ENCODE data around the gene PTPRZ1.

The PTPRZ1 gene

DNA sequence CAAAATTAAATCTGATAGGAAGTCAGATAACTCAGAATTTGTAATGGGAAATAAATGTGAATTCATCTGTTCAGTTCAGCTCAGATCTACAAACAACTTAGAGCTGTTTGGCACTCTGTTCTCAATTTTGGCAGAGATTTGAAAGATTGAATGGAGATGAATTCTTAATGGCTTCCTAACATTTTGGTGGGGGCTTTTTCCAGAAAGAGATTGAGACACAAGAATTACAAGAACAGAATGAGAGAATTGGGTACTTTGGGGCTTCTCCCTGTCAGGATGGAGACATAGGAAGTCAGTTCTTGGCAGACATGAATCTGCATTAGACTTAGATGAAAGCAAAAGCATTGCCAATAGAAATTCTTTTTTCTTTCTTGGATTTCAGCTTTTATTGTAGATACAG lies 39.0 kb upstream of the PTPRZ1 start:
- no peak for TF ChIP-seq RAD21 (IDR thresholded peaks at IDR 0.05; ENCODE audit: low read depth)
- TF ChIP-seq CEBPB (IDR thresholded peaks at IDR 0.05) = no peak
- no peak for TF ChIP-seq TCF12 (IDR thresholded peaks at IDR 0.05; ENCODE audit: low read depth)
- TF ChIP-seq, protein P1, sequence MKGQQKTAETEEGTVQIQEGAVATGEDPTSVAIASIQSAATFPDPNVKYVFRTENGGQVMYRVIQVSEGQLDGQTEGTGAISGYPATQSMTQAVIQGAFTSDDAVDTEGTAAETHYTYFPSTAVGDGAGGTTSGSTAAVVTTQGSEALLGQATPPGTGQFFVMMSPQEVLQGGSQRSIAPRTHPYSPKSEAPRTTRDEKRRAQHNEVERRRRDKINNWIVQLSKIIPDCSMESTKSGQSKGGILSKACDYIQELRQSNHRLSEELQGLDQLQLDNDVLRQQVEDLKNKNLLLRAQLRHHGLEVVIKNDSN (IDR thresholded peaks at IDR 0.05) = no peak
- TF ChIP-seq EP300 (IDR thresholded peaks at IDR 0.05; ENCODE audit: borderline replicate concordance) = no peak
- TF ChIP-seq CREB1 (IDR thresholded peaks at IDR 0.05; ENCODE audit: low read depth) = no peak
- TF ChIP-seq, protein P2, sequence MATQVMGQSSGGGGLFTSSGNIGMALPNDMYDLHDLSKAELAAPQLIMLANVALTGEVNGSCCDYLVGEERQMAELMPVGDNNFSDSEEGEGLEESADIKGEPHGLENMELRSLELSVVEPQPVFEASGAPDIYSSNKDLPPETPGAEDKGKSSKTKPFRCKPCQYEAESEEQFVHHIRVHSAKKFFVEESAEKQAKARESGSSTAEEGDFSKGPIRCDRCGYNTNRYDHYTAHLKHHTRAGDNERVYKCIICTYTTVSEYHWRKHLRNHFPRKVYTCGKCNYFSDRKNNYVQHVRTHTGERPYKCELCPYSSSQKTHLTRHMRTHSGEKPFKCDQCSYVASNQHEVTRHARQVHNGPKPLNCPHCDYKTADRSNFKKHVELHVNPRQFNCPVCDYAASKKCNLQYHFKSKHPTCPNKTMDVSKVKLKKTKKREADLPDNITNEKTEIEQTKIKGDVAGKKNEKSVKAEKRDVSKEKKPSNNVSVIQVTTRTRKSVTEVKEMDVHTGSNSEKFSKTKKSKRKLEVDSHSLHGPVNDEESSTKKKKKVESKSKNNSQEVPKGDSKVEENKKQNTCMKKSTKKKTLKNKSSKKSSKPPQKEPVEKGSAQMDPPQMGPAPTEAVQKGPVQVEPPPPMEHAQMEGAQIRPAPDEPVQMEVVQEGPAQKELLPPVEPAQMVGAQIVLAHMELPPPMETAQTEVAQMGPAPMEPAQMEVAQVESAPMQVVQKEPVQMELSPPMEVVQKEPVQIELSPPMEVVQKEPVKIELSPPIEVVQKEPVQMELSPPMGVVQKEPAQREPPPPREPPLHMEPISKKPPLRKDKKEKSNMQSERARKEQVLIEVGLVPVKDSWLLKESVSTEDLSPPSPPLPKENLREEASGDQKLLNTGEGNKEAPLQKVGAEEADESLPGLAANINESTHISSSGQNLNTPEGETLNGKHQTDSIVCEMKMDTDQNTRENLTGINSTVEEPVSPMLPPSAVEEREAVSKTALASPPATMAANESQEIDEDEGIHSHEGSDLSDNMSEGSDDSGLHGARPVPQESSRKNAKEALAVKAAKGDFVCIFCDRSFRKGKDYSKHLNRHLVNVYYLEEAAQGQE (IDR thresholded peaks at IDR 0.05; ENCODE audit: low read depth) = no peak
- no peak for TF ChIP-seq FOXM1 (IDR thresholded peaks at IDR 0.05; ENCODE audit: borderline replicate concordance, low read depth)
- no peak for TF ChIP-seq YY1 (IDR thresholded peaks at IDR 0.05; ENCODE audit: low read depth)
- TF ChIP-seq, protein P3, sequence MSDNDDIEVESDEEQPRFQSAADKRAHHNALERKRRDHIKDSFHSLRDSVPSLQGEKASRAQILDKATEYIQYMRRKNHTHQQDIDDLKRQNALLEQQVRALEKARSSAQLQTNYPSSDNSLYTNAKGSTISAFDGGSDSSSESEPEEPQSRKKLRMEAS (IDR thresholded peaks at IDR 0.05) = no peak

DNA sequence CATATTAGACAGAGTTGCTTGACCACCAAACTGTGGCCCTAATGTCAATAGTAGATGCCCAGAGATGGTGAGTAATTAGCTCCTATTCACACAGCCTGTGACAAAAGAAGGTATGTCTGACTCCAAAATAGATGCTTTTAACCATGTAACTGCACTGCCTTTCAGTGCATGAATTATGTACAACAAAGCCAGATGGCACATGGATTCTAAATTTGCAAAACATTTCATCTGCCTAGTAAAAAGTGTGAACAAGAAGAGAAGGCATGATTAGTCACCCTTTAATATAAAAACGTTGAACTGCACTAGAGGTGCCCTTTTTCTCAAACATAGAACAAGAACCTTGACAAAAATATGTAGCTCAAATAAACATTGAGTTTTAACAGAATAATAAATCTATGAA lies 35.5 kb upstream of the PTPRZ1 start:
- TF ChIP-seq CEBPB (IDR thresholded peaks at IDR 0.05) = no peak
- no peak for TF ChIP-seq YY1 (IDR thresholded peaks at IDR 0.05; ENCODE audit: low read depth)
- TF ChIP-seq, protein P1 (IDR thresholded peaks at IDR 0.05) = no peak
- no peak for TF ChIP-seq TEAD4 (IDR thresholded peaks at IDR 0.05)
- no peak for TF ChIP-seq ZBTB7A (IDR thresholded peaks at IDR 0.05; ENCODE audit: low read depth)
- no peak for TF ChIP-seq RAD21 (IDR thresholded peaks at IDR 0.05; ENCODE audit: low read depth)
- no peak for TF ChIP-seq CREB1 (IDR thresholded peaks at IDR 0.05; ENCODE audit: low read depth)
- TF ChIP-seq TAF1 (IDR thresholded peaks at IDR 0.05; ENCODE audit: low read depth) = no peak
- TF ChIP-seq FOXM1 (IDR thresholded peaks at IDR 0.05; ENCODE audit: borderline replicate concordance, low read depth) = no peak
- TF ChIP-seq, protein P2 (IDR thresholded peaks at IDR 0.05; ENCODE audit: low read depth) = no peak
- TF ChIP-seq EP300 (IDR thresholded peaks at IDR 0.05; ENCODE audit: borderline replicate concordance) = no peak
- TF ChIP-seq EGR1 (IDR thresholded peaks at IDR 0.05) = no peak
- no peak for TF ChIP-seq TCF12 (IDR thresholded peaks at IDR 0.05; ENCODE audit: low read depth)
- TF ChIP-seq, protein P3 (IDR thresholded peaks at IDR 0.05) = no peak
- no peak for TF ChIP-seq NFIC (IDR thresholded peaks at IDR 0.05)

DNA sequence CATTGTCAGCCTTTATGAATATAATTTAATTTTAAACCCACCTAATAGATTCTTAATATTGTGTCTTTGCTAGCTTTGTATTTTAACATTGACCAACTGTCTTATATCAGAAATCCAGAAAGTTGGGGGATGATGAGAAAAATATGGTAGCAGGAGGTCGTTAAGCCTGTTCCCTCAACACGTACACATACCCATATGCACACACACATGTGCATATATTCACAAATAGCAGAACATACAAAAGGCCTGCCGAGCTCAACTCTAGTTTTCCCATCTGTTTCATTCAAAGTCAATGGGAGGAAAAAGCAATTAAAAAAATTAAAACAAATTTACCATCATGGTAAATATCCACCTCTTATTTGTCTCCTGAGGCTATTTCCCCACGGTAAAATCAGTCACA lies 25.9 kb upstream of the PTPRZ1 start:
- TF ChIP-seq NFIC (IDR thresholded peaks at IDR 0.05) (no peak), TCF12 (IDR thresholded peaks at IDR 0.05; ENCODE audit: low read depth) (no peak), CEBPB (IDR thresholded peaks at IDR 0.05) (no peak), YY1 (IDR thresholded peaks at IDR 0.05; ENCODE audit: low read depth) (no peak), TAF1 (IDR thresholded peaks at IDR 0.05; ENCODE audit: low read depth) (no peak), CREB1 (IDR thresholded peaks at IDR 0.05; ENCODE audit: low read depth) (no peak), ZBTB7A (IDR thresholded peaks at IDR 0.05; ENCODE audit: low read depth) (no peak), EGR1 (IDR thresholded peaks at IDR 0.05) (no peak), FOXM1 (IDR thresholded peaks at IDR 0.05; ENCODE audit: borderline replicate concordance, low read depth) (no peak)
- TF ChIP-seq, protein P2 (IDR thresholded peaks at IDR 0.05; ENCODE audit: low read depth) = no peak
- TF ChIP-seq, protein P3 (IDR thresholded peaks at IDR 0.05) = no peak
- TF ChIP-seq, protein P1 (IDR thresholded peaks at IDR 0.05) = no peak

DNA sequence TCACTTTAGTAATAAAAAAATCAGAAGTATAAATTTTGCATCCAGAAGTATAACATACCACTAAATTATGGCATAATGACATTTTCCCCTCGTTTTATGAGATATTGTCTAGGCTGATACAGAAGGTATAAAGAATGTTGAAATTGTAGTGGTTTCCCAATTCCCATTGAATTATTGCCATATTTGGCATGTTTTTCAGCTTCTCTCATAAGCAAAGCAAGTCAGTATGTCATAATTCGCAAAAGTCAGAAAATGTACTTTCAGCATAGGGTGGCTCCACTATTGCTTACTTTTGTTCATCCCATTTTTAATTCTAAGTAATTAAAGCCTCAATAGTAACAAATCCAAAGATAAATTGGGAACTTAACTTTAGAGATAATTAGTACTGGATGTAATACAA lies 19.7 kb upstream of the PTPRZ1 start:
- TF ChIP-seq TCF12 (IDR thresholded peaks at IDR 0.05; ENCODE audit: low read depth) (no peak), EP300 (IDR thresholded peaks at IDR 0.05; ENCODE audit: borderline replicate concordance) (no peak), FOXM1 (IDR thresholded peaks at IDR 0.05; ENCODE audit: borderline replicate concordance, low read depth) (no peak), TEAD4 (IDR thresholded peaks at IDR 0.05) (no peak), CREB1 (IDR thresholded peaks at IDR 0.05; ENCODE audit: low read depth) (no peak), CEBPB (IDR thresholded peaks at IDR 0.05) (no peak), NFIC (IDR thresholded peaks at IDR 0.05) (no peak), TAF1 (IDR thresholded peaks at IDR 0.05; ENCODE audit: low read depth) (no peak), YY1 (IDR thresholded peaks at IDR 0.05; ENCODE audit: low read depth) (no peak), ZBTB7A (IDR thresholded peaks at IDR 0.05; ENCODE audit: low read depth) (no peak), EGR1 (IDR thresholded peaks at IDR 0.05) (no peak), RAD21 (IDR thresholded peaks at IDR 0.05; ENCODE audit: low read depth) (no peak)
- TF ChIP-seq, protein P3 (IDR thresholded peaks at IDR 0.05) = no peak
- TF ChIP-seq, protein P2 (IDR thresholded peaks at IDR 0.05; ENCODE audit: low read depth) = no peak
- TF ChIP-seq, protein P1 (IDR thresholded peaks at IDR 0.05) = no peak
